ENCODE data around the gene SETD2.

DNA sequence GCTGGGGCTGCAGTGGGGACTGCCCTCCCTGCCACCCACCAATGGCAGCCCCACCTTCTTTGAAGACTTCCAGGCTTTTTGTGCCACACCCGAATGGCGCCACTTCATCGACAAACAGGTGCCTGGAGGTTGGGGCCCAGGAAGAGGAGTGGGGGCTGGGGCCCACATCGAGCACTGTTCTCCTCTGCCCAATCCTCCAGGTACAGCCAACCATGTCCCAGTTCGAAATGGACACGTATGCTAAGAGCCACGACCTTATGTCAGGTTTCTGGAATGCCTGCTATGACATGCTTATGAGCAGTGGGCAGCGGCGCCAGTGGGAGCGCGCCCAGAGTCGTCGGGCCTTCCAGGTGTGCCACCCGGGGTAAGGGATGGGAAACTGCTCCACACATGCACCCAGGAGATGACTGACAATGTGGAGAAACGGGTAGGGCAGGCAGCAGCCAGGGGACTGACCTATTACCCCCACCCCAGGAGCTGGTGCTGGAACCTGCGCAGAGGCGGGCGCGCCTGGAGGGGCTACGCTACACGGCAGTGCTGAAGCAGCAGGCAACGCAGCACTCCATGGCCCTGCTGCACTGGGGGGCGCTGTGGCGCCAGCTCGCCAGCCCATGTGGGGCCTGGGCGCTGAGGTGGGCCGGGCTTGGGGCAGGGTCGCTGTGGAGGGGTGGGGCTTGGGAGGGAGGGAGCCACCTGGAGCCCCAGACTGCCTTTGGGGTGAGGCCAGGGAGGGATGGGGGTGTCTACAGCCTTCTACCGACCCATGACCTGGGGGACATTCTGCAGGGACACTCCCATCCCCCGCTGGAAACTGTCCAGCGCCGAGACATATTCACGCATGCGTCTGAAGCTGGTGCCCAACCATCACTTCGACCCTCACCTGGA is 161.5 kb downstream of the SETD2 start:
- TF ChIP-seq, protein P1, sequence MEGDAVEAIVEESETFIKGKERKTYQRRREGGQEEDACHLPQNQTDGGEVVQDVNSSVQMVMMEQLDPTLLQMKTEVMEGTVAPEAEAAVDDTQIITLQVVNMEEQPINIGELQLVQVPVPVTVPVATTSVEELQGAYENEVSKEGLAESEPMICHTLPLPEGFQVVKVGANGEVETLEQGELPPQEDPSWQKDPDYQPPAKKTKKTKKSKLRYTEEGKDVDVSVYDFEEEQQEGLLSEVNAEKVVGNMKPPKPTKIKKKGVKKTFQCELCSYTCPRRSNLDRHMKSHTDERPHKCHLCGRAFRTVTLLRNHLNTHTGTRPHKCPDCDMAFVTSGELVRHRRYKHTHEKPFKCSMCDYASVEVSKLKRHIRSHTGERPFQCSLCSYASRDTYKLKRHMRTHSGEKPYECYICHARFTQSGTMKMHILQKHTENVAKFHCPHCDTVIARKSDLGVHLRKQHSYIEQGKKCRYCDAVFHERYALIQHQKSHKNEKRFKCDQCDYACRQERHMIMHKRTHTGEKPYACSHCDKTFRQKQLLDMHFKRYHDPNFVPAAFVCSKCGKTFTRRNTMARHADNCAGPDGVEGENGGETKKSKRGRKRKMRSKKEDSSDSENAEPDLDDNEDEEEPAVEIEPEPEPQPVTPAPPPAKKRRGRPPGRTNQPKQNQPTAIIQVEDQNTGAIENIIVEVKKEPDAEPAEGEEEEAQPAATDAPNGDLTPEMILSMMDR (IDR thresholded peaks at IDR 0.05) = no peak
- TF ChIP-seq POLR2AphosphoS5 (IDR thresholded peaks at IDR 0.05) (no peak), POLR2A (IDR thresholded peaks at IDR 0.05) (no peak), EP300 (IDR thresholded peaks at IDR 0.05) (no peak)

Data from stomach (tissue), 4 donors.